Subcutaneous adipose tissue (tissue), 4 donors: ENCODE data around the gene EXOG. TPM values are rescaled to one million over a fixed set of nuclear protein-coding genes. Genes with fewer than 3 reads are reported as not detected.

Source experiments
- CTCF ChIP-seq: fragments of 450-650 bp; IDR thresholded peaks from one replicate; pipeline ENCODE4 v1.5.1; 2016; ENCODE audit warnings: low read depth, mild to moderate bottlenecking, control low read depth, antibody characterized with exemption, moderate library complexity
- total RNA-seq, 4 donors: library from RNA; depleted of rRNA; stranded (reverse); fragments of >200 nt; gene quantifications; one replicate each; pipeline ENCODE4 v1.1.0, GENCODE V29; 2016

Gene EXOG
- total RNA-seq, 4 donors from 2014 or later = 5.9 to 8.5 (median 6.7) TPM

GRCh38 chr3:38538773-38539353 is 42.7 kb downstream of the EXOG start:
- no peak for TF ChIP-seq CTCF

DNA sequence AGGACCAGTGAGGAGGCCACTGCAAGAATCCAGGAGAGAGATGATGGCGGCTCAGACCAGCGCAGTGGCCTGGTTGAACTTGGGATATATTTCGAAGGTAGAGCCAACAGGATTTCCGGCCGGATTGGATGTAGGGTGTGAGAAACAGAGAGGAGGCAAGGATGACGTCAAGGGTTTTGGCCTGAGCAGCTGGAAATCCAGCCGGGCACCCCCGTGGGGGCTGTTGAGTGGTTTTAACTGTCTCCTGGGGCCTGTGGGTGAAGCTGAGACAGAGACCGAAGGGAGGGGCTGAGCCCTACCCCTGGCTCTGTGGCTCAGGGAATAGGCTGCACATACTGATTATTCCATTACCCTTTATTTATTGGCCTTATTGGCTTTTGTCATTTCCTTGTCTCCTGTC is 45.7 kb downstream of the EXOG start:
- TF ChIP-seq CTCF = no peak

GRCh38 chr3:38542401-38543298 is 46.5 kb downstream of the EXOG start:
- no peak for TF ChIP-seq CTCF

GRCh38 chr3:38543586-38543985 is 47.4 kb downstream of the EXOG start:
- no peak for TF ChIP-seq CTCF

- TF ChIP-seq CTCF = no peak
These were observed 48.8 kb downstream of the EXOG start for GRCh38 chr3:38544926-38545325.

- TF ChIP-seq CTCF = no peak
These were observed 49.4 kb downstream of the EXOG start for GRCh38 chr3:38545550-38545949.

DNA sequence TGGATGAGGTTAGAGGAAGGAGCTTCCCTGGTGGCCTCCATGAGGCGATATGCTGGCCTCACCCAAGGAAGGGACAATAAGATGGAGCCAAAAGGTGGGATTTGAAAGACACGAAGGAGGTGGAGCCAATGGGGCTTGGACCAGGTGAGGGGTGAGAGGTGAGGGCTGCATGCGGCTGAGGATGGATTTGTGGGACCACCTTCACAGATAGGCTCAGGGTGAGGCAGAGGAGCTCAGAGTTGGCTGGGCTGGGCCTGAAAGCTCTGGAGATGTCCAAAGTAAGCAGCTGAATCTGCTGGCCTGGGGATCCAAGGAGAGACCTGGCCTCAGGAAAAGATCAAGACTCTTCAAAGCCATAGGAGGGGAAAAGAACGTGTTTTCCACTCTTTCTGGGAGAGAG is 49.8 kb downstream of the EXOG start:
- no peak for TF ChIP-seq CTCF
